ENCODE results near the gene NATD1. TPM values are rescaled to one million over a fixed set of nuclear protein-coding genes. Genes with fewer than 3 reads are reported as not detected.

The NATD1 gene
- total and polyA plus RNA-seq, 9 of the 15 experiments (the other 6 are each of a cell fraction or from before 2014, with no cell fraction given) = 0.24 to 5.4 (median 1.6) TPM

DNA sequence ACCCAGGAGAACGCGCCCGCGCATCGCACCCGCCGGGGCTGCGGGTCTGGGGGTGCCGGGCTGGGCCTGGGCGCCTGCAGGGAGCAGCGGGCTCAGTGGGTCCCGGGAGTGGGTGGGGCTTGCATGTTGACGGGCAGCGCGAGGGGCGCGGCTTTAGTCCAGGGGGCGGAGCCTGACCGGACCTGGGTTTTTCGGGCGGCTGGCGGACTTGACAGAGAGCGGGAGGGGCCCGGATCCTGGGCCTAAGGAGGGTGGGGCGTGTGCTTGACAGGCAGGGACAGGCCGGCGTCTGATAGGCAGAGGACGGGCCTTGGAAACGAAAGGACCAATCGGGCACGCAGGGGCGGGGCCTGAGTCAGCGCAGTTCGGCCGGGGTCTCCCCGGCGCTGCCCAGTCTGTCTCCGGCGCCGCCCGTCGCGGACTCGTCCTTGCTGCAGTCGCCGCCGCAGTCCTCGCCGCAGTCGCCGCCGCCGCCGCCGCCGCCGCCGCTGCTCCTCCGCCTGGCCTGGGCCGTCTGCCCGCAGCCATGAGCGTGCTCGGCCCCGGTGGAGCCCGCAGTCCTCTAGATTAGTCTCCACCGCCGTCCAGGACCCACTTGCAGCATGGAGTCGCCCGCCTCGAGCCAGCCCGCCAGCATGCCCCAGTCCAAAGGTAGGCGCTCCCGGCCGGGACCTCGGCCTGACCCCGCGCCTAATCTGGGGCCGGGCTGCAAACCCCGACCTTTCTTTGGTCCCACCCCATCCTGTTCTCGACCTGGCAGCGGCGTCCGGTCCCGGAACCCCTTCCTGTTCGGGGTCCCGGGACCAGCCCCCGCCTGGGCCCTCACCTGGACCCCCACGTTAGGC, 31.3 kb upstream of the NATD1 start, which contains the start of gene MAP2K3 (continued):
- TF ChIP-seq, protein P1, sequence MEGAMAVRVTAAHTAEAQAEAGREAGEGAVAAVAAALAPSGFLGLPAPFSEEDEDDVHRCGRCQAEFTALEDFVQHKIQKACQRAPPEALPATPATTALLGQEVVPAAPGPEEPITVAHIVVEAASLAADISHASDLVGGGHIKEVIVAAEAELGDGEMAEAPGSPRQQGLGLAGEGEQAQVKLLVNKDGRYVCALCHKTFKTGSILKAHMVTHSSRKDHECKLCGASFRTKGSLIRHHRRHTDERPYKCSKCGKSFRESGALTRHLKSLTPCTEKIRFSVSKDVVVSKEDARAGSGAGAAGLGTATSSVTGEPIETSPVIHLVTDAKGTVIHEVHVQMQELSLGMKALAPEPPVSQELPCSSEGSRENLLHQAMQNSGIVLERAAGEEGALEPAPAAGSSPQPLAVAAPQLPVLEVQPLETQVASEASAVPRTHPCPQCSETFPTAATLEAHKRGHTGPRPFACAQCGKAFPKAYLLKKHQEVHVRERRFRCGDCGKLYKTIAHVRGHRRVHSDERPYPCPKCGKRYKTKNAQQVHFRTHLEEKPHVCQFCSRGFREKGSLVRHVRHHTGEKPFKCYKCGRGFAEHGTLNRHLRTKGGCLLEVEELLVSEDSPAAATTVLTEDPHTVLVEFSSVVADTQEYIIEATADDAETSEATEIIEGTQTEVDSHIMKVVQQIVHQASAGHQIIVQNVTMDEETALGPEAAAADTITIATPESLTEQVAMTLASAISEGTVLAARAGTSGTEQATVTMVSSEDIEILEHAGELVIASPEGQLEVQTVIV (CRISPR knock-in tag; IDR thresholded peaks at IDR 0.05; ENCODE audit: borderline replicate concordance) = no peak
- TF ChIP-seq ZNF224 (CRISPR knock-in tag; IDR thresholded peaks at IDR 0.05) = no peak
- no peak for TF ChIP-seq FOXP1 (CRISPR knock-in tag; IDR thresholded peaks at IDR 0.05)
- TF ChIP-seq, protein P2, sequence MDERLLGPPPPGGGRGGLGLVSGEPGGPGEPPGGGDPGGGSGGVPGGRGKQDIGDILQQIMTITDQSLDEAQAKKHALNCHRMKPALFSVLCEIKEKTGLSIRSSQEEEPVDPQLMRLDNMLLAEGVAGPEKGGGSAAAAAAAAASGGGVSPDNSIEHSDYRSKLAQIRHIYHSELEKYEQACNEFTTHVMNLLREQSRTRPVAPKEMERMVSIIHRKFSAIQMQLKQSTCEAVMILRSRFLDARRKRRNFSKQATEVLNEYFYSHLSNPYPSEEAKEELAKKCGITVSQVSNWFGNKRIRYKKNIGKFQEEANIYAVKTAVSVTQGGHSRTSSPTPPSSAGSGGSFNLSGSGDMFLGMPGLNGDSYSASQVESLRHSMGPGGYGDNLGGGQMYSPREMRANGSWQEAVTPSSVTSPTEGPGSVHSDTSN (CRISPR knock-in tag; IDR thresholded peaks at IDR 0.05; ENCODE audit: low read depth) = peak; percentile 66
- TF ChIP-seq, protein P2 (tag; conservative IDR thresholded peaks at IDR 0.05; ENCODE audit: low read depth) = peak; percentile 90
- no peak for TF ChIP-seq JUNB (CRISPR knock-in tag; conservative IDR thresholded peaks at IDR 0.05)
- TF ChIP-seq MLLT1 (IDR thresholded peaks at IDR 0.05) = no peak
- TF ChIP-seq CBFA2T3 (IDR thresholded peaks at IDR 0.05) = no peak
- TF ChIP-seq ZNF592 (IDR thresholded peaks at IDR 0.05) = no peak
- TF ChIP-seq, protein P3, sequence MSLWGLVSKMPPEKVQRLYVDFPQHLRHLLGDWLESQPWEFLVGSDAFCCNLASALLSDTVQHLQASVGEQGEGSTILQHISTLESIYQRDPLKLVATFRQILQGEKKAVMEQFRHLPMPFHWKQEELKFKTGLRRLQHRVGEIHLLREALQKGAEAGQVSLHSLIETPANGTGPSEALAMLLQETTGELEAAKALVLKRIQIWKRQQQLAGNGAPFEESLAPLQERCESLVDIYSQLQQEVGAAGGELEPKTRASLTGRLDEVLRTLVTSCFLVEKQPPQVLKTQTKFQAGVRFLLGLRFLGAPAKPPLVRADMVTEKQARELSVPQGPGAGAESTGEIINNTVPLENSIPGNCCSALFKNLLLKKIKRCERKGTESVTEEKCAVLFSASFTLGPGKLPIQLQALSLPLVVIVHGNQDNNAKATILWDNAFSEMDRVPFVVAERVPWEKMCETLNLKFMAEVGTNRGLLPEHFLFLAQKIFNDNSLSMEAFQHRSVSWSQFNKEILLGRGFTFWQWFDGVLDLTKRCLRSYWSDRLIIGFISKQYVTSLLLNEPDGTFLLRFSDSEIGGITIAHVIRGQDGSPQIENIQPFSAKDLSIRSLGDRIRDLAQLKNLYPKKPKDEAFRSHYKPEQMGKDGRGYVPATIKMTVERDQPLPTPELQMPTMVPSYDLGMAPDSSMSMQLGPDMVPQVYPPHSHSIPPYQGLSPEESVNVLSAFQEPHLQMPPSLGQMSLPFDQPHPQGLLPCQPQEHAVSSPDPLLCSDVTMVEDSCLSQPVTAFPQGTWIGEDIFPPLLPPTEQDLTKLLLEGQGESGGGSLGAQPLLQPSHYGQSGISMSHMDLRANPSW (CRISPR knock-in tag; IDR thresholded peaks at IDR 0.05) = no peak
- TF ChIP-seq RFX5 (IDR thresholded peaks at IDR 0.05; ENCODE audit: low read depth, low read length) = no peak
- no peak for TF ChIP-seq MCM3 (IDR thresholded peaks at IDR 0.05)
- TF ChIP-seq EGR1 (conservative IDR thresholded peaks at IDR 0.05) = no peak
- TF ChIP-seq ILK (tag; IDR thresholded peaks at IDR 0.05; ENCODE audit: borderline replicate concordance, low read depth) = no peak

Data from K562 (cell line).